Spleen (tissue), 7 donors: ENCODE results near the gene DMD.

ENCODE experiments used
- CTCF ChIP-seq, 11 experiments: fragments of 200-600 bp in 7 of 11; fragments of 450-650 bp in 4 of 11; sonication (generic) in 4 of 11; IDR thresholded peaks in 8 of 11; conservative IDR thresholded peaks in 3 of 11; 1 replicate in 7 of 11; 2 replicates in 4 of 11; pipeline versions ENCODE4 v1.4.0 to v1.8.0; 2016 to 2021; ENCODE audit warnings: antibody characterized with exemption in 11 of 11, inconsistent platforms in 4 of 11, mild to moderate bottlenecking in 1 of 11
- POLR2A ChIP-seq, 3 donors: fragments of 450-650 bp; IDR thresholded peaks; one replicate each; pipeline ENCODE4 v1.5.1; 2017; ENCODE audit warnings: antibody characterized with exemption in 3 of 3, mild to moderate bottlenecking in 1 of 3
- POLR2AphosphoS5 ChIP-seq, 3 donors: sonication (generic); formaldehyde crosslinking; IDR thresholded peaks; one replicate each; pipeline ENCODE4 v1.5.1; 2017; ENCODE audit warnings: antibody characterized with exemption in 3 of 3
- donor health status: DM: no; HTN: no; CAD: no; lungs with moderate emphysema.
- donor health status: DM: no; HTN: no; CAD: no.
- donor health status: DM: no; HTN: no; CAD: no.

GRCh38 chrX:31711166-31711565 is 1500.2 kb downstream of the DMD start:
- TF ChIP-seq CTCF (IDR thresholded peaks at IDR 0.05 in 8 of 11, conservative IDR thresholded peaks at IDR 0.05 in 3 of 11), result no peak
- no peak for TF ChIP-seq POLR2AphosphoS5 (IDR thresholded peaks at IDR 0.05)
- no peak for TF ChIP-seq POLR2A (IDR thresholded peaks at IDR 0.05)
